ENCODE data around the gene PPP2R3B. TPM values are rescaled to one million over a fixed set of nuclear protein-coding genes. Genes with fewer than 3 reads are reported as not detected.
"Not testable (repeated sequence)": the region's sequence is repeated elsewhere in the genome, so short reads cannot be mapped to it uniquely, and the experiment has no call there.

Gene PPP2R3B
- total and polyA plus RNA-seq, 8 donors, result 5.0 to 38.8 (median 6.9) TPM

DNA sequence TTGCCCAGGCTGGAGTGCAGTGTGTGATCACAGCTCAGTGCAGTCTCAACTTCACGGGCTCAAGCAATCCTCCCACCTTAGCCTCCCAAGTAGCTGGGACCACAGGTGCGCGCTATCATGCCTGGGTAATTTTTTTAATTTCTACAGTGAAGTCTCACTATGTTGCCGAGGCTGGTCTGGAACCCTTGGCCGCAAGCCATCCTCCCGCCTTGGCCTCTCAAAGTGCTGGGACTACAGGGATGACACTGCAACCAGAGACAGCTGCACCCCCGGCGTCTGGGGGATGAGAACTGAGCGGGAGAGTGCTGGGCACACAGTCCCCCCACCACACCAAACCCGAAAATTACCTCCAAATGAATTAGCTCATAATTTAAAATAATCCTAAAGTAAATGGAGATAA, 35.0 kb downstream of the PPP2R3B start:
- H3K9me3 ChIP-seq, result no peaks in the 10 kb centered on the region
- DNase-seq (peak in 1 of 6 donors; percentile 30), FAIRE-seq (no peak), ATAC-seq (no peak)
- no peaks in the 10 kb centered on the region for H3K36me3 ChIP-seq
- H3K27me3 ChIP-seq, result no peaks in the 10 kb centered on the region
- intact Hi-C loops (cut with DNase I), result no loop called here
- H3K4me3 ChIP-seq, result no peak overlapping the region
- 95 to 96% methylated on average over 10 of the region's 10 CpGs for WGBS, 2 donors
- H3K27ac ChIP-seq, result no peak overlapping the region
- TF ChIP-seq, protein P1, sequence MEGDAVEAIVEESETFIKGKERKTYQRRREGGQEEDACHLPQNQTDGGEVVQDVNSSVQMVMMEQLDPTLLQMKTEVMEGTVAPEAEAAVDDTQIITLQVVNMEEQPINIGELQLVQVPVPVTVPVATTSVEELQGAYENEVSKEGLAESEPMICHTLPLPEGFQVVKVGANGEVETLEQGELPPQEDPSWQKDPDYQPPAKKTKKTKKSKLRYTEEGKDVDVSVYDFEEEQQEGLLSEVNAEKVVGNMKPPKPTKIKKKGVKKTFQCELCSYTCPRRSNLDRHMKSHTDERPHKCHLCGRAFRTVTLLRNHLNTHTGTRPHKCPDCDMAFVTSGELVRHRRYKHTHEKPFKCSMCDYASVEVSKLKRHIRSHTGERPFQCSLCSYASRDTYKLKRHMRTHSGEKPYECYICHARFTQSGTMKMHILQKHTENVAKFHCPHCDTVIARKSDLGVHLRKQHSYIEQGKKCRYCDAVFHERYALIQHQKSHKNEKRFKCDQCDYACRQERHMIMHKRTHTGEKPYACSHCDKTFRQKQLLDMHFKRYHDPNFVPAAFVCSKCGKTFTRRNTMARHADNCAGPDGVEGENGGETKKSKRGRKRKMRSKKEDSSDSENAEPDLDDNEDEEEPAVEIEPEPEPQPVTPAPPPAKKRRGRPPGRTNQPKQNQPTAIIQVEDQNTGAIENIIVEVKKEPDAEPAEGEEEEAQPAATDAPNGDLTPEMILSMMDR (IDR thresholded peaks at IDR 0.05), result no peak
- H3K4me1 ChIP-seq, result no peaks in the 10 kb centered on the region

DNA sequence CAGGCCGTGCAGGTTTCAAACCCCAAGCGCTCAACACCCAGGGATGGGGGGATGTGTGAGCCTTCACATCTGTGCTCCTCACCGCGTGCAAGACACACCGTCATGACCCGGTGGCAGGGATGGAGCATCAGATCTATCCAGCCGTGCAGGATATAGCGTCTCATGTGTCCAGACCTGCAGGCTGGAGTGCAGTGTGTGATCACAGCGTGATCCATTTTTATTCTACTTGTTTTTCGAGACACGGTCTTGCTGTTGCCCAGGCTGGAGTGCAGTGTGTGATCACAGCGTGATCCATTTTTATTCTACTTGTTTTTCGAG, 35.4 kb downstream of the PPP2R3B start:
- H3K4me1 ChIP-seq; FAIRE-seq; H3K27ac ChIP-seq; H3K9me3 ChIP-seq; intact Hi-C loops (cut with DNase I); H3K27me3 ChIP-seq; DNase-seq; H3K36me3 ChIP-seq; ATAC-seq; H3K4me3 ChIP-seq: not testable (repeated sequence)
- WGBS, 2 donors, result 95 to 96% methylated on average over 11 of the region's 13 CpGs

DNA sequence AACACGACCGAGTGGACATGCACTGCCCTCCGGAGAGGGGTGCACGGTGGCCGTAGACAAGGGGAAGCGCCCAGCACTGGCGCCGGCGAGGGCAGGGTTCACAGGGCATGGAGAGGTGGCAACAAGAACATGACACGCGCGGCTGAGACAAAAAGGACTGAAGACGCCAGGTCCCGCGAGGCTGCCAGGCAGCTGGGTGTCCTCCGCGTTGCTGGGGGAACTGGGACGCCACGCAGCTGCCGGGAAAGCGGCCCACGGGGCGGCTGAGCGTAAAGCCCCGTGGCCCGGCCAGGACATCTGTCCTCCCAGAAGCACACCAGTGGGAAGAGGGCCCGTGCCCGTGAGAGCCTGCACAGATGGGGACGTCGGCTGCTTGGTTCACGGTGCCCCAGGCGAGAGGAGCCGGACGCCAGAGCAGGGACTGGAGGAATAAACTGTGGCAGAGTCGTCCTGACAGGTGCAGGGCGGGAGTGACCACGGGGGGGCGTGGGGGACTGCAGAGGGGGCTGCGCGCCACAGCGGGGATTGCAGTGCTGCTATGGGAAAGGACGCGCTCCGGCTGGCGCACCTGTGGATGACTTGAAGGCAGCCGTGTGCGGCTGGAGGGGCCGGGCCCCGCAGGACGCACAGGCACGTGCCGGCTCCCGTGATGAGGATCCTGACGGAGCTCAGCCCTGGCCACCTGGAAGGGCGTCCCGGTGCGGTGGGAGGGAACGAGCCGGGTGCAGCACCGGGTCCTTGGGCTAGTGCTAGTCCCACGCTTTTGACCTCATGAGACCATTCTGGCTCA, 36.0 kb downstream of the PPP2R3B start:
- TF ChIP-seq, protein P1 (IDR thresholded peaks at IDR 0.05), result no peak
- WGBS, 2 donors, result 95 to 96% methylated on average over 61 of the region's 61 CpGs
- Histone ChIP-seq H3K4me3 (no peak overlapping the region), H3K4me1 (no peaks in the 10 kb centered on the region), H3K27ac (no peak overlapping the region), H3K9me3 (no peaks in the 10 kb centered on the region), H3K36me3 (no peaks in the 10 kb centered on the region), H3K27me3 (no peaks in the 10 kb centered on the region)
- no peak for ATAC-seq
- intact Hi-C loops (cut with DNase I), result no loop called here
- FAIRE-seq, result no peak
- DNase-seq, result peak in 1 of 6 donors; percentile 52

DNA sequence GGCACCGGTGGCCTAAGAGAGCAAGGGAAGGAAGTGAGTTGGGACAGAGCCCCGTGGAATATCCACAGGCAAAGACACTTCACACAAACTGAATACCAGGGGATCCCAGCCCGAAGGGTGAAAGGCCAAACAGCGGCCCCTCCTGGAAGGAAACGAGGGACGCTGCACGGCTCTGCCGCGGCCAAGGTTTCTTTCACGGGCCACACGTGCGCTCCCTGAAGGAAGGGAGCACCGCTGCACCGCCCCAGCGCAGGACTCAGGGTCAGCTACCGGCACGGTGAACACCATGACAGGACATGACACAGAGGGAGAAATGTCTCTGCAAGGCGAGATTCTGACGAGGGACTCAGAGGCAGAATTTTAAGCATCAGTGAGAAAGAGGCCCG, 36.6 kb downstream of the PPP2R3B start:
- intact Hi-C loops (cut with DNase I), result no loop called here
- FAIRE-seq, result no peak
- H3K4me3 ChIP-seq, result no peak overlapping the region
- WGBS, 2 donors, result 90% methylated on average over 20 of the region's 20 CpGs
- H3K27ac ChIP-seq, result no peak overlapping the region
- no peaks in the 10 kb centered on the region for H3K27me3 ChIP-seq
- H3K4me1 ChIP-seq, result no peaks in the 10 kb centered on the region
- no peak for ATAC-seq
- H3K36me3 ChIP-seq, result no peaks in the 10 kb centered on the region
- DNase-seq, result peak in 1 of 6 donors; percentile 43
- TF ChIP-seq, protein P1 (IDR thresholded peaks at IDR 0.05), result no peak
- no peaks in the 10 kb centered on the region for H3K9me3 ChIP-seq

DNA sequence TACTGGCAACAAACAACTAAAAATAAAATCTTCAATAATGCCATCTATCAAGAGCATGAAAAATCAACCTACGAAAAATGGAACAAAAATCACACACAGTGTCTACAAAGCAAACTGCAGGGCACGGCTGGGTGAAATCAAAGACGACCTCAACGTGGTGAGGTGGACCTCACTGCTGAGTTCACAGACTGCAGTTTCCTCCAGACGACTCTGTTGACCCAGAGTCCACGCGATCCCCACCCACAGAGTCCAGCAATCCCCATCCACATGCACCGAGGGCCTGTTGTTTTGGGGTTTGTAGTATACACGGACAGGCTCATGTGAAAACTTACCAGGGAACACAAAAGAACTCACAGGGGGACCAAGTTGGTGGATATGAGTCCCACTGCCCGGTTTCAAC, 37.0 kb downstream of the PPP2R3B start:
- WGBS, 2 donors, result 83 to 94% methylated on average over 10 of the region's 10 CpGs
- Histone ChIP-seq H3K4me3 (no peak overlapping the region), H3K9me3 (no peaks in the 10 kb centered on the region), H3K27me3 (no peaks in the 10 kb centered on the region), H3K27ac (no peak overlapping the region), H3K36me3 (no peaks in the 10 kb centered on the region), H3K4me1 (no peaks in the 10 kb centered on the region)
- TF ChIP-seq, protein P1 (IDR thresholded peaks at IDR 0.05), result no peak
- no peak for FAIRE-seq
- peak in 1 of 6 donors; percentile 17 for DNase-seq
- intact Hi-C loops (cut with DNase I), result no loop called here
- no peak for ATAC-seq
